Psoas muscle (tissue), 8 donors: ENCODE results near the gene JMJD1C. TPM values are rescaled to one million over a fixed set of nuclear protein-coding genes. Genes with fewer than 3 reads are reported as not detected.

Experiments
- ATAC-seq, 4 donors: fragments of 200-7000 bp; cut with Tn5 transposase; one replicate each; pipeline ENCODE4 v1.9.1; 2020; ENCODE audit warnings: moderate library complexity in 3 of 4, mild to moderate bottlenecking in 2 of 4
- DNase-seq, 2 donors: peaks; one replicate each; pipeline ENCODE4 v3.0.0-alpha.2; 2020
- H3K27ac ChIP-seq: fragments of 200-600 bp; one replicate; pipeline ENCODE4 v1.8.0; 2022
- H3K27me3 ChIP-seq, 3 donors: fragments of 200-600 bp in 1 of 3; one replicate each; pipeline versions ENCODE4 v1.6.1 to v1.8.0; 2013 to 2022; ENCODE audit warnings: low read length in 2 of 3, mild to moderate bottlenecking in 2 of 3, moderate library complexity in 1 of 3; ENCODE audit not compliant: insufficient read depth in 3 of 3
- H3K36me3 ChIP-seq, 2 donors: fragments of 200-600 bp in 1 of 2; one replicate each; pipeline versions ENCODE4 v1.6.1 to v1.8.0; 2013 to 2022; ENCODE audit warnings: low read depth in 1 of 2, mild to moderate bottlenecking in 1 of 2, moderate library complexity in 1 of 2; ENCODE audit not compliant: insufficient read depth in 1 of 2
- H3K4me1 ChIP-seq: fragments of 200-600 bp; one replicate; pipeline ENCODE4 v1.8.0; 2022
- H3K4me3 ChIP-seq: fragments of 200-600 bp; one replicate; pipeline ENCODE4 v1.8.0; 2022; ENCODE audit warnings: mild to moderate bottlenecking
- H3K9me3 ChIP-seq: fragments of 200-600 bp; one replicate; pipeline ENCODE4 v1.8.0; 2022
- CTCF ChIP-seq: fragments of 200-600 bp; IDR thresholded peaks from one replicate; pipeline ENCODE4 v1.8.0; 2022; ENCODE audit warnings: antibody characterized with exemption
- WGBS, 3 donors: extraction: QIAGEN DNeasy Blood & Tissue Kit; methylation state at CpG; one replicate each; pipeline versions ENCODE4 v1.1.6 to v1.1.7; 2013; 5-methylcytosine and 5-hydroxymethylcytosine counted together
- intact Hi-C, 2 donors: fragments of 100-400 bp; cut with DNase I; formaldehyde crosslinking; loops; one replicate each; pipeline versions ENCODE4 v1.11.0 to v1.14.2; 2022
- polyA plus RNA-seq, 3 donors: library from polyadenylated mRNA; stranded (reverse); fragments of 200-250 nt; gene quantifications; one replicate each; pipeline ENCODE4 v1.2.3, GENCODE V29; 2013
- total RNA-seq, 4 donors: library from RNA; stranded (reverse); fragmentation: NEBNext Ultra II Directional in 2 of 4; extraction: Animal tissue kit (Norgen Biotek cat#: 25700) in 2 of 4; gene quantifications; one replicate each; pipeline versions ENCODE4 v1.2.1 to v1.2.4, GENCODE V29; 2021 to 2023
- donor health status: healthy with polysubstance abuse.
- donor health status: DM: no; HTN: no; CAD: no; lungs with moderate emphysema.
- donor health status: Bipolar disorder and iron deficiency.
- donor health status: healthy.
- donor health status: DM: yes; HTN: yes; CAD: no.
- donor health status: DM: no; HTN: no; CAD: no.
- donor health status: DM: no; HTN: no; CAD: no.
- donor health status: DM: yes; HTN: yes; CAD: no.

Gene JMJD1C
- total and polyA plus RNA-seq, 7 donors: 17.5 to 74.4 (median 28.8) TPM

GRCh38 chr10:63414481-63415260, 51.1 kb downstream of the JMJD1C start:
- ATAC-seq (peak; percentile 63 to 78 (median 74)), DNase-seq (no peak)
- no peak overlapping the region for H3K4me3 ChIP-seq
- no peaks in the 10 kb centered on the region for H3K36me3 ChIP-seq
- no peak for TF ChIP-seq CTCF
- H3K9me3 ChIP-seq: no peaks in the 10 kb centered on the region
- WGBS, 3 donors: 65 to 72% (median 67%) methylated on average over 7 of the region's 7 CpGs
- no peaks in the 10 kb centered on the region for H3K27me3 ChIP-seq
- peaks cover 50% of the 10 kb centered on the region for H3K4me1 ChIP-seq
- intact Hi-C loops: no loop called here
- peak overlapping the region; percentile 23 for H3K27ac ChIP-seq

- Histone ChIP-seq H3K9me3 (no peaks in the 10 kb centered on the region), H3K27me3 (no peaks in the 10 kb centered on the region), H3K36me3 (no peaks in the 10 kb centered on the region), H3K4me1 (peaks cover 60% of the 10 kb centered on the region), H3K27ac (no peak overlapping the region), H3K4me3 (no peak overlapping the region)
- DNase-seq (no peak), ATAC-seq (no peak)
- no peak for TF ChIP-seq CTCF
- intact Hi-C loops: no loop called here
- 78 to 94% (median 81%) methylated on average over 3 of the region's 3 CpGs for WGBS, 3 donors
Observed at GRCh38 chr10:63413429-63413828, 52.3 kb downstream of the JMJD1C start.

GRCh38 chr10:63412304-63412703, 53.5 kb downstream of the JMJD1C start:
- Histone ChIP-seq H3K4me3 (no peak overlapping the region), H3K27ac (no peak overlapping the region), H3K36me3 (no peaks in the 10 kb centered on the region), H3K27me3 (no peaks in the 10 kb centered on the region), H3K9me3 (no peaks in the 10 kb centered on the region), H3K4me1 (peaks cover 50% of the 10 kb centered on the region)
- WGBS, 3 donors: 97 to 98% (median 98%) methylated on average over 5 of the region's 5 CpGs
- ATAC-seq (no peak), DNase-seq (no peak)
- intact Hi-C loops: no loop called here
- no peak for TF ChIP-seq CTCF

GRCh38 chr10:63410633-63411032, 55.1 kb downstream of the JMJD1C start:
- peak overlapping the region; percentile 30 for H3K27ac ChIP-seq

More at GRCh38 chr10:63410633-63411032, 55.1 kb downstream of the JMJD1C start:
- 67 to 86% (median 83%) methylated on average over 1 of the region's 1 CpG for WGBS, 3 donors
- H3K4me1 ChIP-seq: peaks cover 40% of the 10 kb centered on the region
- H3K36me3 ChIP-seq: no peaks in the 10 kb centered on the region
- H3K9me3 ChIP-seq: no peaks in the 10 kb centered on the region
- H3K4me3 ChIP-seq: no peak overlapping the region
- no peak for TF ChIP-seq CTCF
- ATAC-seq: no peak
- no peak for DNase-seq
- no peaks in the 10 kb centered on the region for H3K27me3 ChIP-seq
- intact Hi-C loops: no loop called here
